HG03575 (cell line): ENCODE results near the gene CCDC66.
"Not testable (repeated sequence)": the region's sequence is repeated elsewhere in the genome, so short reads cannot be mapped to it uniquely, and the experiment has no call there.

ENCODE experiments used
- ATAC-seq: cut with Tn5 transposase; IDR thresholded peaks from one replicate; pipeline ENCODE4 v1.9.1; 2021; ENCODE audit not compliant: unreplicated experiment, insufficient number of reproducible peaks, low FRiP score; ENCODE audit errors: extremely low read depth

Gene CCDC66

DNA sequence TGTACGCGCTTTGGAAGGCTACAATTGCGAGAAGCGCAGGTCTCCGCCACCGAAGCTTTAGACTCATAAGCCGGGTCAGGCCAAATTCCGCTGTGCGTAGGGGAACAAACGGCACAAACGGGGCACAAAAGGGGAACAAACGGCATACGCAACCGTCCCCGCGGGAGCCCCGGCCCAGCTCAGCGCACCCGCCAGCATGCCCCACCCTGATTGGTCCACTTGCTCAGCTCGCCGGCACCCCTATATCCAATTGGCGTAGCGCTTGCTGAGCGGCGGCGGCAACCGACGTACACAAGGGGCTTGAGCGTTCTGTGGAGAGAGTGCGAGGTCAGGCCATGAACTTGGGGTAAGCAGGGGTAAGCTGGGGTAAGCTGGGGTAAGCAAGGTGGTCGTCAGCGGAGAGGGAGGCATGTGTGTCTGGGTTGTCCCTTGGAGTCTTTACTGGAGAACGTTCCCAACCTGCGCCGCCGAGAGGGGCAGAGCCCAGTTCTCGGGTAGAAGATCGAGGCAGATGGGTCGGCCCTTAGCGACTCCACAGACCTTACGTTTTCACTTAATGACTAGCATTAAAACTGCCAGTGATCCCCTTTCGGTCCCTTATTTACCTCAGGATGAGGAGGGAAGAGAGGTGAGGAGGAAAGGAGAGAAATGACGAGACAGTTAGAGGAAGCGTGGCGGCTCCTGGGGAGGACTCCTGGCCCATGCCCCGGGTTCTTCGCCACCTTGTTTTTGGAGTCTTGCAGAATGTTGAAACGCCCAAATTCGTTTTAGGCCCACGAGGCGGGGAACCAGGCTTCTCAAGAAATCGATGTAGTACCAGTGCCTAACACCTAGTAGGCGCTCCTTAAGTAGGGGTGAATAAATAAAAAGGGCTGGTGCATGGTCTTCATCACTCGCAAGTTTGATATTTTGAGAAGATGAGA lies at the start of gene CCDC66:
TSS of gene CCDC66 (plus strand) at position 268 of the 923 bp plus-strand sequence. CDS start at position 336, 68 bp downstream.
- ATAC-seq, result peak; percentile 91

DNA sequence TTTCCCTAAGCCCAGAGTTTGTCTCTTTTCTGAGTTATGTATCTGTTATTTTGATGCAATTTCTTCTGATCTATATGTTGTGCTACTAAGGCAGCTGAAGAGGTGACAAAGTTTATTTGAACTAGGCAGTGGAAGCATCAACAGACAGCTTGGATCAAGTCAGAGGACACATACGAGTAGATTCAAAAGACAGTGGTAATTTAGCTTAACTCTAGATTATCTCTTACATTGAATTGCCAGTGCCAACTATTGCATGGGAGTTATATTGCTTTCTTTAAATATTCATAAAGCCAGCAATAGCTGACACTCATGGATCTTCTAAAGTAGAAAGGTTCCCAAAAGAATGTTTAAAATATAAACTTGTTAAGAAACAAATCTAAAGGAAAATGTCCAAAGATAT lies 37.3 kb upstream of the CCDC66 start:
- ATAC-seq, result no peak

DNA sequence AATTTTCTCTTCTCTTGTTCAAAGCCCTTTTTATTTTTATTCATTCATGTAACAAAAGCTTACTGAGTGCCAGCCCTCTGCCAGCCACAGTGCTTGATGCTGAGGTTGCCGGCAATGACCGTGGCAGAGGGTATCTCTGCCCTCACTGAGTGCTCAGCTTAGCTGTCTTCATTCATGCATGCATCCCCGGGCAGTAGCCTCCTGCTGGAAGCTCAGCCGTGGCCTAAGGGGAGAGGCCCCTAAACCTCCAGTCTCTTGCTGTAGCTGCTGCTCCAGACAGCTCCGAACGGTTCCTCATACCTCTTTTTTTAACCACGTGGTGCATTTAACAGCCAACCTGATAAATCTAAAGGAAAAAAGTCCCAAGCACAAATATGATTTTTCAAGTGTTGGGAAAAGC lies 34.6 kb upstream of the CCDC66 start:
- ATAC-seq, result no peak

DNA sequence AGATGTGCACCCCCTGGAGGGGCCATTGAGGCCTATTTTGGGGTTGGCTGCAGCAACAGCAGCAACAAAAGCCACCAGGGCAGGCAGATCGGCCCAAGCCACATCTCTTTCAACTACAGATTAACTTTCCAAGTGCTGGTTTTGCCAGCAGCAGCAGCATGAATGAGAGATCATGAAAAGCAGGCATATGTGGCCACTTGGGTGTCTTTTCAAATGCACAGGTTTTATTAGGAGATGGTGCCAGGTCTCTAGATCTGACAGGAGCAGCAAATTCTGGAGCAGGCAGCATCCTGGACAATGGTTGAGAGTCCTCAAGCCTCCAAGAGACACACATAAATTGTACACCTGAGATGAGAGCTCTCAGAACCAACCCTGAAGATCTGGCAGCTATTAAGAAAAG lies 31.7 kb upstream of the CCDC66 start:
- no peak for ATAC-seq

DNA sequence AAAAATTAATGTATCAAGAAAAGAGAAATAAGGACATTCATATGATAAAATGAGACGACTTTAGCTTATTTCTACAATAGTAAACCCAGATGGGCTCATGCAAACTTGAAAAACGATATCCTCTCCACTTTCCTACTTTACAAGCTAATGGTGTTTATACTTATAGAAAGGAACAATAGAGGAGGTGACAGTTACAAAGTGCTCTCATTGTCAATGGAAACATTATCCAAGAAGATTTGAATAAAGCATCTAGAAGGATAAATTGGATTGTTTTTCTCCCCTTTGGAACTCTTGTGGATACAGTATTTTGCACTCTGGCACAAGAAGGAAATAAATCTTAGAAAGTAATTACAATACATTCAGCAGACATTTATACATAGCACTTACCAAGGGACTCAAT lies 20.2 kb upstream of the CCDC66 start:
- no peak for ATAC-seq

DNA sequence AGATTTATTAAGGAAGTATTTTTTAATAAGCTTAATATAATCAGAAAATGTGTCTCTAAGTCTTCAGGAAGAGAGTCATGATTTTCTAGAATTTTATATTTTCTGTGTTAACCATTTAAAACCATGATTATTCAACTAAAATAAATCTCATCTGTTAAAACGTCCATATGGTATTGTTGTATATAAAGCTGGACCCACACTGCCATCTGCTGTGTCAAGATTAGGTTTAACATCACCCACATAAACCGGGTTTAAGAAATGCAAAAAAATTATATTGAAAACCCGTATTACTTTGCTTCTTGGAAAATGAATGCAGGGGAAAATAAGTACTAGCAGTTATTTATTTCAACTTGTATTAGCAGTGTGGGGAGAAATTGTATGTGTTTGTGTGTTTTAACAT lies 9.5 kb upstream of the CCDC66 start:
- ATAC-seq, result no peak

DNA sequence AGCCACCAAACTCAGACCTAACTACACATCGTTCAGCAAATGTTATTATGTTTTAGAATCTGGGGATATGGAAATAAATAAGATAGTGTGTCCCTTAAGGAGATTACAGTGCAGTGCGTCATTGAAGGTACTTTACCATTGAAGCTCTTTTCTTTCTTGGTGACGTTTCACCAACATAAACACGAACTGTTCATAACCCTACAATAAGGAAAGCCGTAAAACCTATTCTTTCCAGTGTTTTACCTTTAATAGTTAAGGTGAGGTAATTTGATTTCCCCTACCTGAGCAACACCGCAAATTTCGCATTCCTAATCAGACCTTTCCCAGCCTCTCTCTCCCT lies 826 bp downstream of the CCDC66 start:
- no peak for ATAC-seq

DNA sequence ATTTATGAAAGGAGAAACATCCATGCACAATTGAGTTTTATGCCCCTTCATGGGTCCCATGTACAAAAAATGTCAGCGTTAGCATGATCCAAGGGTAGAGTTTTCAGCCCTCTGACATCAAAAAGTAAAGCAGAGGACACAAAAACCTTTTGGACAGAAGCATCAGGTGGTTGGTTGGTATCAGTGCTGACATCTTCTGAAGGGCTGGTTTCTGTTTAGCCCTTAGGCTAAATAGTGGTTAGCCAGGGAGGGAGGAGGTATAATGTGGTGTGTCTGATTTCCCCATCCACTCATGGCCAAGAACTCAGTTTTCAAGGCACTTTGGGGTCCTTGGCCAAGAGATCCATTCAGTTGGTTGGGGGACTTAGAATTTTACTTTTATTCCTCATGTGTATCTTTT lies 16.5 kb downstream of the CCDC66 start:
- ATAC-seq, result no peak

DNA sequence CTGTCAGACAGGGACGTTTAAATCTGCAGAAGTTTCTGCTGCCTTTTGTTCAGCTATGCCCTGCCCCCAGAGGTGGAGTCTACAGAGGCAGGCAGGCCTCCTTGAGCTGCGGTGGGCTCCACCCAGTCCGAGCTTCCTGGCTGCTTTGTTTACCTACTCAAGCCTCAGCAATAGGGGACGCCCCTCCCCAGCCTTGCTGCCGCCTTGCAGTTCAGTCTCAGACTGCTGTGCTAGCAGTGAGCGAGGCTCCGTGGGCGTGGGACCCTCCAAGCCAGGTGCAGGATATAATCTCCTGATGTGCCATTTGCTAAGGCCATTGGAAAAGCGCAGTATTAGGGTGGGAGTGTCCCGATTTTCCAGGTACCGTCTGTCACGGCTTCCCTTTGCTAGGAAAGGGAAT lies 25.0 kb downstream of the CCDC66 start:
- ATAC-seq, result not testable (repeated sequence)

DNA sequence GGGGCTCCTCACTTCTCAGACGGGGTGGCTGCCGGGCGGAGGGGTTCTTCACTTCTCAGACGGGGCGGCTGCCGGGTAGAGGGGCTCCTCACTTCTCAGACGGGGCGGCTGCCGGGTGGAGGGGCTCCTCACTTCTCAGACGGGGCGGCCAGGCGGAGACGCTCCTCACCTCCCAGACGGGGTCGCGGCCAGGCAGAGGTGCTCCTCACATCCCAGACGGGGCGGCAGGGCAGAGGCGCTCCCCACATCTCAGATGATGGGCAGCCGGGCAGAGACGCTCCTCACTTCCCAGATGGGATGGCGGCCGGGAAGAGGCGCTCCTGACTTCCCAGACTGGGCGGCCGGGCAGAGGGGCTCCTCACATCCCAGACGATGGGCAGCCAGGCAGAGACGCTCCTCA lies 27.3 kb downstream of the CCDC66 start:
- not testable (repeated sequence) for ATAC-seq

DNA sequence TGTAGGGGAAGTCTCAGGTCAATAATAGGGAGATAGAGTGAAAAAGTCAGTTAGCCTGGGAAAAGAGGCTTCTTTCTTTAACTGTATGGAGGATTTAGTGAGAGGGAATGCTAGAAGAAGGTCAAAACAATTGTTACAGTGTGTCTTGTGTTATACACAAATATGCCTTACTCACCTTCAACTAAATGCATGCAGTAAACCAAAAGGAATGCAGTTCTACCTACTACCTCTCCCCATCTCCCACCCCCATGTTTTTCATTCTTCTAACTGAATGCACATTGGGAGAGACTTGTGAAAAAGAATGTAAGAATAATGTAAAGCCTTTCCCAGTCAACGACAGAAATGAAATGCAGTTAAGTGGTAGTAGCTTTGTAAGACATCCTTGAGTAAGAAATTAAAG lies 33.8 kb downstream of the CCDC66 start:
- ATAC-seq, result no peak

DNA sequence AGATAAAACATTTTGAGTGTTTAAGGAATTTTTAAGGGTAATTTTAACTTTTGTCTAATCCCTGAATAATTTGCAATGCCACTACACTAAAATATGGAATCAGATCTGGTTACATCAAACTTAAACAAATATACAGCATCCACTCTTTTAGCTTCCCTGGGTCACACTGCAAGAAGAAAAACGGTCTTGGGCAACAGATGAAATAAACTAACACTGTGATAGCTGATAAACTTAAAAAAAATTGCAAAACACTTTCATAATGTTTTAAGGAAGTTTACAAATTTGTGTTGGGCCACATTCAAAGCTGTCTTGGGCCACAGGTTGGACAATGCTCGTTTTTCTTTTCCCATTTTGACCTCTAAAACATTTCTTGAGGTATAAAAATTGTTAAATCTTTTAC lies 34.3 kb downstream of the CCDC66 start:
- ATAC-seq, result no peak

DNA sequence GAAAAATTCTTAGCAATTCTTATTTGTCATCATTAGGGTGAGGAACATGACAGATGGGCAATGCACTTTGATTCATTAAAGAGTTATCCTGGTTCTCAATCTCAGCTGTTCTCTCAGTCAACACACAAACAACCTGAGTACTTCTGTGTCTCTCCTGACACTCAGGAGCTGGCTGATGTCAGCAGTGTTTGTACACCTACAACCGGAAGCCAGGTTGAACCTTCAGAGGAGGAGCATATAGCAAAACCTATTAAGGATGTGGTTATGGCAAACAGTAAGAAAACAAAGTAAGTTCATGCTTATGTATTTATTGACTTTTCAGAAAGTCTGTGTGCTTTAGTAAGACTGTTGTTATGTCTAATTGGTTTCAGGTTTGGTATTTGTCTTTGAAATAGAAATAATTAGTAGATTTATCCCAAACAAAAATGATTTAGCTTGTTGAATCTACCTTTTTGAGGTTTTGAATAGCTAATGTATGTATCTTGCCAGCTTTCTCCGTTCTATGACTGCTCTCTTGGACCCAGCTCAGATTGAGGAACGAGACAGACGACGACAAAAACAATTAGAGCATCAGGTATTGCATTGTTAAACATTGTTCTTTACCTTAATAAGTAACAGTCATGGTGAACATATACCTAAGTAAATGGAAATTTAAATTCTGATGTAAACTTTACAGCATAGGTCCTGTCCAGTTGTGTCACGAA lies 36.6 kb downstream of the CCDC66 start:
- ATAC-seq, result no peak

DNA sequence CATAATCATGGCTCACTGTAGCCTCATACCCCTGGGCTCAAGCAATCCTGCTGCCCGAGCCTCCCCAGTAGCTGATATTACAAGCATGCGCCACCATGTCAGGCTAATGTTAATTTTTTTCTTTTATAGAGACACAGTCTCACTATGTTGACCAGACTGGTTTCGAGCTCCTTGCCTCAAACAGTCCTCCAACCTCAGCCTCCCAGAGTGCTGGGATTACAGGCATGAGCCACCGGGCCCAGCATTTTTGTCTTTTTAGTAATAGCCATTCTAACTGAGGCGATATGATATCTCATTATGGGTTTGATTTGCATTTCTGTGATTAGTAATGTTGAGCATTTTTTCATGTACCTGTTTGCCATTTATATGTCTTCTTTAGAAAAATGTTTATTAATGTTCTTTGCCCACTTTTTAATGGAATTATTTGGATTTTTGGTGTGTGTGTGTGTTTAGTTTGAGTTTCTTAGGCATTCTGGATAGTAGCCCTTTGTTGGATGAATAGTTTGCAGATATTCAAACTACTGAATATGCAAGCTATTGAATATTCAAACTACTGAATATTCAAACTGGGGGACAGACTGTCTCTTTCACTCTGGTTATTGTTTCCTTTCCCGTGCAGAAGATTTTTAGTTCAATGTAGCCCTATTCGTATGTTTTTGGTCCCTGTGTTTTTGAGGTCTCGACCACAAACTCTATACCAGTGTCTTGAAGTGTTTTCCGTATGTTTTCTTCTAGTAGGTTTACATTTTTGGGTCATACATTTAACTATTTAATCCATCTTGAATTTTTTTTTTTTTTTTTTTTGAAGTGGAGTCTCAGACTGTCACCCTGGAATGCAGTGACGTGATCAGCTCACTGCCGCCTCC lies 39.2 kb downstream of the CCDC66 start:
- ATAC-seq, result no peak

DNA sequence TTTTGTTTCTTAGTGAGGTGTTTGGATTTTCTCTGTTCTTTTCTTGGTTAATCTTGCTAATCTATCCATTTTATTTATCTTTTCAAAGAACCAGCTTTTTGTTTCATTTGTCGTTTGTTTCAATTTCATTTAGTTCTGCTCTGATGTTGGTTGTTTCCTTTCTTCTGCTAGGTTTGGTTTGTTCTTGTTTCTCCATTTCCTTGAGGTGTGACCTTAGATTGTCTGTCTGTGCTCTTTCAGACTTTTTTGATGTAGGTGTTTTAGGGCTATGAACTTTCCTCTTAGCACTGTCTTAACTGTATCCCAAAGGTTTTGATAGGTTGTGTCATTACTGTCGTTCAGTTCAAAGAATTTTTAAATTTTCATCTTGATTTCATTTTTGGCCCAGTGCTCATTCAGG lies 51.5 kb downstream of the CCDC66 start:
- not testable (repeated sequence) for ATAC-seq

DNA sequence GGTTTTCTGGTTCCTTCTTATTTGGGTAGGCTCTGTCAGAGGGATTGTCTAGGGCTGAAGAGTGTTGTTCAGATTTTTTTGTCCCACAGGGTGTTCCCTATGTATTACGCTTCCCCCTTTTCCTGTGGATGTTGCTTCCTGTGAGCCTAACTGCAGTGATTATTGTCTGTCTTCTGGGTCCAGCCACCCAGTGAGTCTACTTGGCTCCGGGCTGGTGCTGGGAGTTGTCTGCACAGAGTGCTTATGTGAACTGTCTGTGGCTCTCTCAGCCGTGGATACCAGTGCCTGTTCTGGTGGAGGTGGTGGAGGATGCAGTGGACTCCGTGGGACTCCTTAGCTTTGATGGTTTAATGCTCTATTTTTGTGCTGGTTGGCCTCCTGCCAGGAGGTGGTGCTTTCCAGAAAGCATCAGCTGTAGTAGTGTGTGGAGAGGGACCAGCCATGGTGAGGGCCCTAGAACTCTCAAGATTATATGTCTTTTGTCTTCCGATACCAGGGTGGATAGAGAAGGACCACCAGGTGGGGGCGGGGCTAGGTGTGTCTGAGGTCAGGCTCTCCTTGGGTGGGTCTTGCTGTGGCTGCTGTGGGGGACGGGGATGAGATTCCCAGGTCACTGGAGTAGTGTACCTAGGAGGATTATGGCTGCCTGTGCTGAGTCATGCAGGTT lies 53.8 kb downstream of the CCDC66 start:
- ATAC-seq, result no peak

DNA sequence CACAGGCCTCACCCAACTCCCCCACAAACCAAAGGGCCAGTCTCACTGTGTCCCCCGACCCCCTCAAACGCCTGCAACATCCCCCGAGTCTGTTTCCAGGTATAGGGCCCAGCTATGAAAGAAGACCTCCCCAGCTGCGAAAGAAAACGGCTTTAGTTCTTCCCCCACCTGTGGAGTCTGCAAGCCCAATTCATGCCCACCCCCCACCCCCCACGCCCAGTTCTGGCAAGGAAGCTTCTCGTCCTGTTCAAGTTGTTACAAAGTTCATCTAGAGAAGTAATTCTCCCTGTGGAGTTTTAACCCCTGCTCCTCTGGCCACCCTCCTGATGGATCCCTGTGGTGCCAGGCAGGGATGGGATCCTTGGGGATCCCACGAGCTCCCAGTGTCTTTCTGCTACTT lies 54.4 kb downstream of the CCDC66 start:
- ATAC-seq, result no peak

DNA sequence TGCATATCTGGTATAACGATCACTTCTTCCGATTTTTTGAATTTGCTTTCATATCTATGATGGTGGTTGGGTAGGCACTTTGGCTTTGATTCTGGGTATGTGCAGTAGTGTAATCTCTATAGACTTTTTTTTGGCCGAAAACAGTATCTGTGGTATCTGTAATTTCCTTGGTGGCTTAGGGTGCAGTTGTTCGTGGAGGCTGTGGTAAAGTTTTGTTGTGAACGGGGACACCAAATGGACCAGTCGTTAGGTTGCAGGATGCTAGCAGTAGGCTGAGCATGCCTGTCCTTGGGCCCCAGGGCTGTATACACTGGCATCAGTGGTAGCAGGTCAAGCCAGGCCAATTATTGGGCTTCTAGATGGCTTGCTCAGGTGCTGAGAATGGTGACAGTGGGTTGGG lies 55.2 kb downstream of the CCDC66 start:
- no peak for ATAC-seq

DNA sequence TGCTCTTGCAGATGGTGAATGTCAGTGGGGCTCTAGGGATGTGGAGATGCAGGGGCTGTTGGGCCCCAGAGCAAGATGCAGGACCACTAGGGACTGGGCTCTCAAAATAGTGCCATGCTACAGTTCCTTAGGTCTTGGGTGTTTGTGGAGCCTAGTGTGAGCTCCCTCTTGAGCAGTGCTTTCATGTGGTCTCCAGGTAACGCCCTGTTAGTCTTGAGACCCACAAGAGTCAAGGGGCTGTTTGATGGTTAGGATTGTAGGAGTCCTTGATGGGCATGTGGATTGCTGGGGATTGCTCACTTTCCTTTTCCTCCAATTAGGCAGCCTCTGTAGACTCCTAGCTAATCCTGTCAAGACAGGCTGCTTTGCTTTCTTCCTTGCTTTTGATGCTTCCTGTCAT lies 56.0 kb downstream of the CCDC66 start:
- ATAC-seq, result no peak
